Measurements from ENCODE around the gene SELENBP1. TPM values are rescaled to one million over a fixed set of nuclear protein-coding genes. Genes with fewer than 3 reads are reported as not detected.
"Not testable (repeated sequence)": the region's sequence is repeated elsewhere in the genome, so short reads cannot be mapped to it uniquely, and the experiment has no call there.

Gene SELENBP1
- total RNA-seq, 1 donor from 2014 or later = 57.0 TPM

- Mint-ChIP-seq H3K36me3 (ENCODE audit: insufficient read depth) (no peaks in the 10 kb centered on the region), H3K9me3 (ENCODE audit: low read depth) (no peaks in the 10 kb centered on the region), H3K4me3 (ENCODE audit: low read depth) (no peak overlapping the region), H3K4me1 (ENCODE audit: low read depth) (no peaks in the 10 kb centered on the region), H3K27me3 (no peaks in the 10 kb centered on the region), H3K27ac (no peak overlapping the region)
- no peak for DNase-seq (ENCODE audit: low spot score, unreplicated experiment)
- TF ChIP-seq CTCF (IDR thresholded peaks at IDR 0.05; ENCODE audit: unreplicated experiment) = no peak
These were observed 21.1 kb upstream of the SELENBP1 start for GRCh38 chr1:151393583-151393982.

- no peak for DNase-seq (ENCODE audit: low spot score, unreplicated experiment)
- Mint-ChIP-seq H3K4me1 (ENCODE audit: low read depth) (no peaks in the 10 kb centered on the region), H3K27ac (no peak overlapping the region), H3K9me3 (ENCODE audit: low read depth) (no peaks in the 10 kb centered on the region), H3K27me3 (no peaks in the 10 kb centered on the region), H3K36me3 (ENCODE audit: insufficient read depth) (no peaks in the 10 kb centered on the region), H3K4me3 (ENCODE audit: low read depth) (no peak overlapping the region)
- TF ChIP-seq CTCF (IDR thresholded peaks at IDR 0.05; ENCODE audit: unreplicated experiment) = no peak
These were observed 18.6 kb upstream of the SELENBP1 start for GRCh38 chr1:151391079-151391563.

GRCh38 chr1:151390221-151391078 is 17.9 kb upstream of the SELENBP1 start:
- DNase-seq (ENCODE audit: low spot score, unreplicated experiment); H3K36me3 Mint-ChIP-seq (ENCODE audit: insufficient read depth); H3K27ac Mint-ChIP-seq; H3K4me3 Mint-ChIP-seq (ENCODE audit: low read depth); H3K4me1 Mint-ChIP-seq (ENCODE audit: low read depth); H3K27me3 Mint-ChIP-seq; H3K9me3 Mint-ChIP-seq (ENCODE audit: low read depth): not testable (repeated sequence)

GRCh38 chr1:151386002-151386401 is 13.5 kb upstream of the SELENBP1 start:
- Mint-ChIP-seq H3K4me3 (ENCODE audit: low read depth) (no peak overlapping the region), H3K4me1 (ENCODE audit: low read depth) (no peaks in the 10 kb centered on the region), H3K36me3 (ENCODE audit: insufficient read depth) (no peaks in the 10 kb centered on the region), H3K27ac (no peak overlapping the region), H3K9me3 (ENCODE audit: low read depth) (no peaks in the 10 kb centered on the region), H3K27me3 (no peaks in the 10 kb centered on the region)
- no peak for TF ChIP-seq CTCF (IDR thresholded peaks at IDR 0.05; ENCODE audit: unreplicated experiment)
- no peak for DNase-seq (ENCODE audit: low spot score, unreplicated experiment)

- DNase-seq (ENCODE audit: low spot score, unreplicated experiment) = no peak
- H3K4me3 Mint-ChIP-seq (ENCODE audit: low read depth) = no peak overlapping the region
- no peaks in the 10 kb centered on the region for H3K9me3 Mint-ChIP-seq (ENCODE audit: low read depth)
- no peaks in the 10 kb centered on the region for H3K36me3 Mint-ChIP-seq (ENCODE audit: insufficient read depth)
- no peak for TF ChIP-seq CTCF (IDR thresholded peaks at IDR 0.05; ENCODE audit: unreplicated experiment)
- no peaks in the 10 kb centered on the region for H3K4me1 Mint-ChIP-seq (ENCODE audit: low read depth)
- H3K27ac Mint-ChIP-seq = no peak overlapping the region
- no peaks in the 10 kb centered on the region for H3K27me3 Mint-ChIP-seq
These were observed 12.1 kb upstream of the SELENBP1 start for GRCh38 chr1:151384584-151384983.
